Upper lobe of right lung (tissue), 1 donor: ENCODE data around the gene GRAMD2A. TPM values are rescaled to one million over a fixed set of nuclear protein-coding genes. Genes with fewer than 3 reads are reported as not detected.

Experiments used
- ATAC-seq: fragments of 200-7000 bp; cut with Tn5 transposase; one replicate; pipeline ENCODE4 v1.9.1; 2020; ENCODE audit warnings: mild to moderate bottlenecking, moderate library complexity
- DNase-seq: peaks from one replicate; pipeline ENCODE4 v3.0.0-alpha.2; 2020
- H3K27ac ChIP-seq: fragments of 200-600 bp; one replicate; pipeline ENCODE4 v1.8.0; 2022
- H3K27me3 ChIP-seq: fragments of 200-600 bp; one replicate; pipeline ENCODE4 v1.8.0; 2022; ENCODE audit warnings: mild to moderate bottlenecking
- H3K36me3 ChIP-seq: fragments of 200-600 bp; one replicate; pipeline ENCODE4 v1.8.0; 2022
- H3K4me1 ChIP-seq: fragments of 200-600 bp; one replicate; pipeline ENCODE4 v1.8.0; 2022
- H3K4me3 ChIP-seq: fragments of 200-600 bp; one replicate; pipeline ENCODE4 v1.8.0; 2022; ENCODE audit warnings: mild to moderate bottlenecking
- H3K9me3 ChIP-seq: fragments of 200-600 bp; one replicate; pipeline ENCODE4 v1.8.0; 2022
- CTCF ChIP-seq: fragments of 200-600 bp; IDR thresholded peaks from one replicate; pipeline ENCODE4 v1.8.0; 2022; ENCODE audit warnings: antibody characterized with exemption
- intact Hi-C: fragments of 100-400 bp; cut with DNase I; formaldehyde crosslinking; loops from one replicate; pipeline ENCODE4 v1.11.0; 2022
- total RNA-seq: library from RNA; stranded (reverse); fragmentation: NEBNext Ultra II Directional; extraction: Animal tissue kit (Norgen Biotek cat#: 25700); gene quantifications from one replicate; pipeline ENCODE4 v1.2.1, GENCODE V29; 2021
- donor health status: DM: no; HTN: yes; CAD: no; lungs with severe emphysema.

GRAMD2A gene
- total RNA-seq, 1 donor from 2014 or later, result 27.4 TPM

- TF ChIP-seq CTCF, result no peak
- DNase-seq (peak; percentile 96), ATAC-seq (peak; percentile 86)
- H3K27ac ChIP-seq, result peak overlapping the region; percentile 80
- H3K4me1 ChIP-seq, result peaks cover 23% of the 10 kb centered on the region
- H3K27me3 ChIP-seq, result no peaks in the 10 kb centered on the region
- no peaks in the 10 kb centered on the region for H3K9me3 ChIP-seq
- H3K36me3 ChIP-seq, result no peaks in the 10 kb centered on the region
- H3K4me3 ChIP-seq, result peak overlapping the region; percentile 63
- intact Hi-C loops, result loop anchor here (10.0 kb wide), 1 partner anchor 410 kb away; no protein-coding TSS in a partner anchor
These were observed 42.5 kb downstream of the GRAMD2A start for GRCh38 chr15:72155003-72155621.

- peak overlapping the region; percentile 80 for H3K27ac ChIP-seq
- DNase-seq (no peak), ATAC-seq (no peak)
- H3K4me1 ChIP-seq, result peaks cover 23% of the 10 kb centered on the region
- intact Hi-C loops, result loop anchor here (10.0 kb wide), 1 partner anchor 410 kb away; no protein-coding TSS in a partner anchor
- H3K36me3 ChIP-seq, result no peaks in the 10 kb centered on the region
- no peaks in the 10 kb centered on the region for H3K27me3 ChIP-seq
- H3K9me3 ChIP-seq, result no peaks in the 10 kb centered on the region
- no peak overlapping the region for H3K4me3 ChIP-seq
- TF ChIP-seq CTCF, result no peak
These were observed 43.3 kb downstream of the GRAMD2A start for GRCh38 chr15:72154316-72154715.

GRCh38 chr15:72153269-72154000 is 44.2 kb downstream of the GRAMD2A start:
- H3K4me1 ChIP-seq, result peaks cover 23% of the 10 kb centered on the region
- DNase-seq, result no peak
- H3K9me3 ChIP-seq, result no peaks in the 10 kb centered on the region
- no peak overlapping the region for H3K4me3 ChIP-seq
- intact Hi-C loops, result loop anchor here (10.0 kb wide), 1 partner anchor 409 kb away; no protein-coding TSS in a partner anchor
- no peaks in the 10 kb centered on the region for H3K27me3 ChIP-seq
- no peak for TF ChIP-seq CTCF
- H3K27ac ChIP-seq, result peak overlapping the region; percentile 80
- ATAC-seq, result no peak
- H3K36me3 ChIP-seq, result no peaks in the 10 kb centered on the region

- DNase-seq (no peak), ATAC-seq (peak; percentile 20)
- no peak for TF ChIP-seq CTCF
- Histone ChIP-seq H3K27ac (no peak overlapping the region), H3K9me3 (no peaks in the 10 kb centered on the region), H3K36me3 (no peaks in the 10 kb centered on the region), H3K4me1 (no peaks in the 10 kb centered on the region), H3K27me3 (no peaks in the 10 kb centered on the region), H3K4me3 (no peak overlapping the region)
- intact Hi-C loops, result no loop called here
These were observed 50.2 kb downstream of the GRAMD2A start for GRCh38 chr15:72147418-72147817.

- DNase-seq (no peak), ATAC-seq (no peak)
- H3K9me3 ChIP-seq, result no peaks in the 10 kb centered on the region
- H3K27ac ChIP-seq, result no peak overlapping the region
- no peaks in the 10 kb centered on the region for H3K36me3 ChIP-seq
- H3K4me1 ChIP-seq, result no peaks in the 10 kb centered on the region
- no peak for TF ChIP-seq CTCF
- H3K4me3 ChIP-seq, result no peak overlapping the region
- no peaks in the 10 kb centered on the region for H3K27me3 ChIP-seq
- intact Hi-C loops, result no loop called here
These were observed 50.7 kb downstream of the GRAMD2A start for GRCh38 chr15:72146934-72147333.
